ENCODE results near the gene CCM2.
"Not testable (repeated sequence)": the region's sequence is repeated elsewhere in the genome, so short reads cannot be mapped to it uniquely, and the experiment has no call there.

Gene CCM2

GRCh38 chr7:45100761-45101480 is 100.9 kb downstream of the CCM2 start:
- no peak for DNase-seq (ENCODE audit: low spot score)

GRCh38 chr7:45101748-45102147 is 101.7 kb downstream of the CCM2 start:
- no peak for DNase-seq (ENCODE audit: low spot score)

- DNase-seq (ENCODE audit: low spot score): no peak
These were observed 103.0 kb downstream of the CCM2 start for GRCh38 chr7:45102785-45103712.

GRCh38 chr7:45103958-45104843 is 104.2 kb downstream of the CCM2 start:
- no peak for DNase-seq (ENCODE audit: low spot score)

GRCh38 chr7:45104844-45105587 is 105.0 kb downstream of the CCM2 start:
- DNase-seq (ENCODE audit: low spot score): no peak

DNA sequence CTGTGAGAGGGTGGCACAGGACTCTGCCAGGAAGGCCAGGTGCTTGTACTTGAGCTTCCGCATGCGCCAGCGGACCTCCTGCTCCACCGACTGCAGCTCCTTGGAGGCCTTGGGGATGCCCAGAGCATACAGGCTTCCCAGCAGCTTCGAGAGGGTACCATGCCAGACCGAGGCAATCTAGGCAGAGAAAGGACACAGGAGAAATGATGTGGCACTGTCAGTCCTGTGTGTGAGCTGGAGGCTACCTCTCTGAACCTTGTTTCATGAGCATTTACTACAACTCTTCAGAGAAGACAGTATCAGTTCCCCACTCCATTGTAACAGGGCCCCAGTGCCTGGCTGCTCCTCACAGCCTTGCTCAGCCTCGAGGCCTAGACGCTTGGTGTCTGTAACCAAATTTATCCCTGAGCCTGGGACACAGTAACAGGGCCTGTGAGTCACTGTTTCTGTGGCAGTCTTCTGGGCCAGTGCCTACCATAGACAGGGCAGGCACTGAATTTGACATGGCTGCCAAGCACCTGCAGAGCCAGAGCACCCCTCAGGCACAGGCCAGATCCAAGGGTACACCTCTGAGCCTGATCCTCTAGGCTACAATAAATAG is 105.7 kb downstream of the CCM2 start:
- no peak for DNase-seq (ENCODE audit: low spot score)

DNA sequence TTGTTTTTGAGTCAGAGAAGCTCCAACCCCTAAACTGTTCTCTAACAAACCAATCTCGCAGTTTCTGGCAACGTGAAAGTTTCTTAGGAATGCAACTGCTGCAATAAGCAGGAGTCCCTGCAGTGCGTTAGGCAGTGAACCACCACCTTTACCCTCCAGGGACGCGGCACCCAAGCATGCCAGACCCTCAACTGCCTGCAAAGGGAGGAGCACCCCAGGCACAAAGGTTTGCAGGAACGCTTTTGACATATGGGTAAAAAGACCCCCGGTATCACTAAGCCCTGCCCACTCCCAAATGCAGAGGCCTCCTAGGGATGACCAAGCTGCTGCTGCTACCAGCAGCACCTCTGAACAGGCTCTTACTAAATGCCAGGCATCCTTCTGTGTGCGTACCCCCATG is 106.8 kb downstream of the CCM2 start:
- DNase-seq (ENCODE audit: low spot score): no peak

DNA sequence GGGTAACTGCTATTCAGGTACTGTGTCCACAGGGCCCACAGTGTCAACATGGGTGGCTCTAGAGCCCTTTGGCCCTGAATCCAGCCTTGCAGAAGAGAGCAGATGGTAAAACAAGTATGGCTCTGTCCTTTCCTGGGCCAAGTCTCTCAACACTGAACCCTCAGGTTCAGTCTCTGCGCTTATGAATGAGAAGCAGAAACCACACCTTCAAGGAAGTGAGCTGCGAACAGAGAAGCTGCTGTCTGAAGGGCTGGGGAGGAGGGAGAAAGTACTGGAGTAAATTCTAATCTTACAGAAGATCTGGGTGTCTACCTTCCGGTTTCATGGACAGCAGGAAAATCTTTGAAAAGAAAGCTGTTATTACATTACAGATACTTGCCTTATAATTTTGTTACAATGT is 107.4 kb downstream of the CCM2 start:
- no peak for DNase-seq (ENCODE audit: low spot score)

- DNase-seq (ENCODE audit: low spot score): no peak
These were observed 108.9 kb downstream of the CCM2 start for GRCh38 chr7:45108863-45109262.

- peak; percentile 99 for DNase-seq (ENCODE audit: low spot score)
These were observed 111.6 kb downstream of the CCM2 start, which contains the start of gene TBRG4 for GRCh38 chr7:45111298-45112223. TSS of gene TBRG4 (minus strand) at chr7:45111697. CDS start at chr7:45109237, 2,460 bp downstream.

DNA sequence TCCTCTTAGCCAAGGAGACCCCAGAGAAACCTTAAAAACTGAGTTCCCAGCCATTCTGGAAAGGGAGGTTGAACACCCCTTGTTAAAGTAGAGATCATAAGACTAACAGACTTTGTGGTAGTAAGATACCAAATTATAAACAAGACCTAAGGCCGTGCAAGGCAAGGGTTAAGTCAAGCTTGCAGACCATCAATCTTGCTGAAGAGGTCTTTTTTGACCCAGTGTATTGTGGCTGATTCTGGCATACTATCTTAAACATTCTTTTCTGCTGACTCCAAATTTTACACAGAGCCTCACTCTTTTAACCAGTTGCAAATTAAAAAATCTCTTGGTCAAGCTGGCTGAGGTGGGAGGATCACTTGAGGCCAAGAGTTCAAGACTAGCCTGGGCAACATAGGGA is 112.6 kb downstream of the CCM2 start:
- no peak for DNase-seq (ENCODE audit: low spot score)

DNA sequence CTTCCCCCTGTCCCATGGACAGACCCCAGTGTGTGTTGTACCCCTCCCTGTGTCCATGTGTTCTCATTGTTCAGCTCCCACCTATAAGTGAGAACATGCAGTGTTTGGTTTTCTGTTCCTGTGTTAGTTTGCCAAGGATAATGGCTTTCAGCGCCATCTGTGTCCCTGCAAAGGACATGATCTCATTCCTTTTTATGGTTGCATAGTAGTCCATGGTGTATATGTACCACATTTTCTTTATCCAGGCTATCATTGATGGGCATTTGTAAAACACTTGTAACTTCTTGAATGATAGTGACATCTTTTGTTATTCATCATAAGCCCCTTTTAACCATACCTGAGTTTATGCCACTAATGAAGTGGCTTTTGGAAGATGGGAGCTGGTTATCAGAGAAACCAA is 114.3 kb downstream of the CCM2 start:
- not testable (repeated sequence) for DNase-seq (ENCODE audit: low spot score)

DNA sequence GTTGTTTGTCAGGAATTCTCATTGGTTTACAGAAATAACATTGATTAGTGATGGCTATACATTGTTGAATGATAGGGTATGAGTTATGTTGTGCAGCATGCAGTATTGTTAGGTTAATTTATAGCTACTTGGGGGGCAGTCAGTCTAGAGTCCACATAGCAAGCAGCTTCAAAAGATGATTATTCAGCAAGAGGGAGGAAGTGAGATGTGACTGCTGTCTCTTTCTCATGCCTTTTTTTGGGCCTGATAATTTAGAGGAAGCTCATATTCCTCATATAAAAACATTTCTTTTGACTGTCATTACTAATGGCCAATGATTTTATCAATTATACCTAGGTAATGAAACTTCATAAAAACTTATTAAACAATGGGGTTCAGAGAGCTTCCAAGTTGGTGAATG is 114.9 kb downstream of the CCM2 start:
- DNase-seq (ENCODE audit: low spot score): no peak

DNA sequence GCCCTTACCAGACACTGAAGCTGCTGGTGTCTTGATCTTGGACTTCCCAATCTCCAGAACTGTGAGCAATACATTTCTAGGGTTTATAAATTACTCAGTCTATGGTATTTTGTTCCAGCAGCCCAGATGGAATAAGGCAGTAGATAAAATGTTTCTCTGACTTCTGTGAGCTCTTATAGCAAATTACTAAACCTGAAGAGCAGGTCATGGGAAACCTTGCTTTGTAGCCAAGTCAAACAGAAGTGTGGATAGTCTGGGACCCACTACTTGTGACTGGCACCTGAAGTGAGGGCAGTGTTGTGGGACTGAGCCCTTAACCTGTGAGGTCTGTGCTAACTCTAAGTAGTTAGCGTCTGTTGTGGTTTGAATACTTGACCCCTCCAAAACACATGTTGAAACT is 116.0 kb downstream of the CCM2 start:
- DNase-seq (ENCODE audit: low spot score): no peak

GRCh38 chr7:45117582-45117981 is 117.6 kb downstream of the CCM2 start:
- DNase-seq (ENCODE audit: low spot score): no peak

GRCh38 chr7:45118292-45118691 is 118.3 kb downstream of the CCM2 start:
- DNase-seq (ENCODE audit: low spot score): no peak

- peak; percentile 65 for DNase-seq (ENCODE audit: low spot score)
These were observed 118.9 kb downstream of the CCM2 start for GRCh38 chr7:45118889-45119331.

- DNase-seq (ENCODE audit: low spot score): no peak
These were observed 119.5 kb downstream of the CCM2 start for GRCh38 chr7:45119550-45119949.

GRCh38 chr7:45122975-45123860 is 123.2 kb downstream of the CCM2 start:
- no peak for DNase-seq (ENCODE audit: low spot score)

All from NAMALWA (cell line).